ENCODE measurements around the gene OPN3. TPM values are rescaled to one million over a fixed set of nuclear protein-coding genes. Genes with fewer than 3 reads are reported as not detected.
"Not testable (repeated sequence)": the region's sequence is repeated elsewhere in the genome, so short reads cannot be mapped to it uniquely, and the experiment has no call there.

The OPN3 gene
- total RNA-seq = 1 to 10 TPM; 4.4 to 4.5 TPM

- Mint-ChIP-seq H3K27ac (peak within 1 kb of the TSS; percentile 38 to 71), H3K9me3 (peaks cover 3% of the 10 kb centered on the region), H3K4me3 (peak within 1 kb of the TSS; percentile 75), H3K27me3 (no peaks in the 10 kb centered on the region), H3K4me1 (ENCODE audit: low read depth in 2 of 2) (peaks cover 18 to 23% of the 10 kb centered on the region in 2 donors), H3K36me3 (peaks cover 3% of the 10 kb centered on the region)
- ATAC-seq = peak; percentile 99 to 100
- peak; percentile 96 for DNase-seq (ENCODE audit: low spot score)
These were observed at the start of gene OPN3, which contains the start of gene CHML for GRCh38 chr1:241640149-241640866. TSS of gene OPN3 (minus strand) at chr1:241640369. CDS start at chr1:241640254, 115 bp downstream. TSS of gene CHML (minus strand) at chr1:241640369. CDS start at chr1:241635766, 4,603 bp downstream.

GRCh38 chr1:241688940-241689368 is 48.8 kb upstream of the OPN3 start:
- Mint-ChIP-seq H3K36me3 (peaks cover 6% of the 10 kb centered on the region), H3K4me1 (ENCODE audit: low read depth in 2 of 2) (no peaks in the 10 kb centered on the region), H3K27me3 (peaks cover 12 to 32% of the 10 kb centered on the region in 2 donors), H3K9me3 (no peaks in the 10 kb centered on the region), H3K4me3 (no peak overlapping the region), H3K27ac (no peak overlapping the region)
- DNase-seq (ENCODE audit: low spot score) (no peak), ATAC-seq (no peak)

GRCh38 chr1:241684108-241684507 is 43.9 kb upstream of the OPN3 start:
- Mint-ChIP-seq H3K4me1 (ENCODE audit: low read depth in 2 of 2) (no peaks in the 10 kb centered on the region), H3K27me3 (peaks cover 20 to 43% of the 10 kb centered on the region in 2 donors)
- ATAC-seq = no peak

GRCh38 chr1:241682921-241683320 is 42.8 kb upstream of the OPN3 start:
- Mint-ChIP-seq H3K4me1 (ENCODE audit: low read depth in 2 of 2) (no peaks in the 10 kb centered on the region), H3K27ac (no peak overlapping the region), H3K9me3 (peaks cover 3% of the 10 kb centered on the region), H3K27me3 (peaks cover 20 to 39% of the 10 kb centered on the region in 2 donors), H3K36me3 (peaks cover 5% of the 10 kb centered on the region), H3K4me3 (no peak overlapping the region)
- ATAC-seq (no peak), DNase-seq (ENCODE audit: low spot score) (no peak)

More at GRCh38 chr1:241684108-241684507, 43.9 kb upstream of the OPN3 start:
- H3K4me3 Mint-ChIP-seq = no peak overlapping the region
- no peak overlapping the region for H3K27ac Mint-ChIP-seq
- no peak for DNase-seq (ENCODE audit: low spot score)
- peaks cover 5% of the 10 kb centered on the region for H3K36me3 Mint-ChIP-seq
- H3K9me3 Mint-ChIP-seq = peaks cover 3% of the 10 kb centered on the region

GRCh38 chr1:241681861-241682448 is 41.8 kb upstream of the OPN3 start:
- not testable (repeated sequence) for DNase-seq (ENCODE audit: low spot score); H3K36me3 Mint-ChIP-seq; H3K4me3 Mint-ChIP-seq; H3K9me3 Mint-ChIP-seq; H3K27ac Mint-ChIP-seq; H3K4me1 Mint-ChIP-seq (ENCODE audit: low read depth in 2 of 2); ATAC-seq
- H3K27me3 Mint-ChIP-seq = peaks cover 23 to 39% of the 10 kb centered on the region in 2 donors

- no peak overlapping the region for H3K27ac Mint-ChIP-seq
- peaks cover 0 to 2% of the 10 kb centered on the region in 2 donors for H3K4me1 Mint-ChIP-seq (ENCODE audit: low read depth in 2 of 2)
- H3K4me3 Mint-ChIP-seq = no peak overlapping the region
- ATAC-seq (no peak), DNase-seq (ENCODE audit: low spot score) (no peak)
- peaks cover 5% of the 10 kb centered on the region for H3K36me3 Mint-ChIP-seq
- H3K27me3 Mint-ChIP-seq = peaks cover 23 to 32% of the 10 kb centered on the region in 2 donors
- H3K9me3 Mint-ChIP-seq = peaks cover 3% of the 10 kb centered on the region
These were observed 39.8 kb upstream of the OPN3 start for GRCh38 chr1:241679961-241680360.

GRCh38 chr1:241679404-241679803 is 39.2 kb upstream of the OPN3 start:
- Mint-ChIP-seq H3K36me3 (peaks cover 5% of the 10 kb centered on the region), H3K27me3 (peaks cover 23 to 32% of the 10 kb centered on the region in 2 donors), H3K4me1 (ENCODE audit: low read depth in 2 of 2) (peaks cover 0 to 2% of the 10 kb centered on the region in 2 donors), H3K4me3 (no peak overlapping the region), H3K9me3 (peaks cover 3% of the 10 kb centered on the region), H3K27ac (no peak overlapping the region)
- no peak for ATAC-seq
- DNase-seq (ENCODE audit: low spot score) = no peak

- H3K36me3 Mint-ChIP-seq = peaks cover 5% of the 10 kb centered on the region
- no peak overlapping the region for H3K4me3 Mint-ChIP-seq
- H3K27ac Mint-ChIP-seq = no peak overlapping the region
- DNase-seq (ENCODE audit: low spot score) = no peak
- H3K4me1 Mint-ChIP-seq (ENCODE audit: low read depth in 2 of 2) = peaks cover 0 to 2% of the 10 kb centered on the region in 2 donors
- no peak for ATAC-seq
- peaks cover 3% of the 10 kb centered on the region for H3K9me3 Mint-ChIP-seq
- peaks cover 23 to 32% of the 10 kb centered on the region in 2 donors for H3K27me3 Mint-ChIP-seq
These were observed 38.4 kb upstream of the OPN3 start for GRCh38 chr1:241678536-241678935.

- DNase-seq (ENCODE audit: low spot score) (no peak), ATAC-seq (no peak)
- peaks cover 22 to 29% of the 10 kb centered on the region in 2 donors for H3K27me3 Mint-ChIP-seq
- H3K4me3 Mint-ChIP-seq = peak overlapping the region; percentile 15
- no peak overlapping the region for H3K27ac Mint-ChIP-seq
- H3K9me3 Mint-ChIP-seq = peaks cover 3% of the 10 kb centered on the region
- H3K36me3 Mint-ChIP-seq = peaks cover 5% of the 10 kb centered on the region
- H3K4me1 Mint-ChIP-seq (ENCODE audit: low read depth in 2 of 2) = peaks cover 0 to 2% of the 10 kb centered on the region in 2 donors
These were observed 37.0 kb upstream of the OPN3 start for GRCh38 chr1:241677201-241677600.

- DNase-seq (ENCODE audit: low spot score) = no peak
- Mint-ChIP-seq H3K27me3 (peaks cover 19 to 26% of the 10 kb centered on the region in 2 donors), H3K27ac (no peak overlapping the region), H3K4me3 (no peak overlapping the region), H3K36me3 (no peaks in the 10 kb centered on the region), H3K4me1 (ENCODE audit: low read depth in 2 of 2) (peaks cover 0 to 2% of the 10 kb centered on the region in 2 donors), H3K9me3 (peaks cover 3% of the 10 kb centered on the region)
- ATAC-seq = no peak
These were observed 35.8 kb upstream of the OPN3 start for GRCh38 chr1:241675983-241676382.

- no peak for ATAC-seq
- H3K4me3 Mint-ChIP-seq = no peak overlapping the region
- peaks cover 0 to 2% of the 10 kb centered on the region in 2 donors for H3K4me1 Mint-ChIP-seq (ENCODE audit: low read depth in 2 of 2)
- H3K36me3 Mint-ChIP-seq = no peaks in the 10 kb centered on the region
- H3K27ac Mint-ChIP-seq = no peak overlapping the region
- H3K27me3 Mint-ChIP-seq = peaks cover 13 to 17% of the 10 kb centered on the region in 2 donors
- DNase-seq (ENCODE audit: low spot score) = no peak
- no peaks in the 10 kb centered on the region for H3K9me3 Mint-ChIP-seq
These were observed 34.7 kb upstream of the OPN3 start for GRCh38 chr1:241674805-241675384.

GRCh38 chr1:241672301-241672700 is 32.1 kb upstream of the OPN3 start:
- DNase-seq (ENCODE audit: low spot score) (no peak), ATAC-seq (no peak)
- Mint-ChIP-seq H3K4me1 (ENCODE audit: low read depth in 2 of 2) (peaks cover 0 to under 1% of the 10 kb centered on the region in 2 donors), H3K27me3 (peaks cover 14 to 25% of the 10 kb centered on the region in 2 donors), H3K36me3 (no peaks in the 10 kb centered on the region), H3K9me3 (no peaks in the 10 kb centered on the region), H3K4me3 (no peak overlapping the region), H3K27ac (no peak overlapping the region)

GRCh38 chr1:241666419-241666818 is 26.2 kb upstream of the OPN3 start:
- DNase-seq (ENCODE audit: low spot score) (no peak), ATAC-seq (no peak)
- Mint-ChIP-seq H3K36me3 (no peaks in the 10 kb centered on the region), H3K9me3 (no peaks in the 10 kb centered on the region), H3K4me3 (no peak overlapping the region), H3K27me3 (peaks cover 10 to 15% of the 10 kb centered on the region in 2 donors), H3K27ac (no peak overlapping the region), H3K4me1 (ENCODE audit: low read depth in 2 of 2) (no peaks in the 10 kb centered on the region)

All from natural killer cell treated with Interleukin-12 subunit alpha and Interleukin-12 subunit beta and Interleukin-15 and Interleukin-18, amount 100 ng/mL, for 72 hours (primary cell).